DMS79 treated with DMSO at 0.1 percent for 48 hours (cell line): ENCODE measurements around the gene UTP11.

ENCODE experiments used
- DNase-seq: peaks from one replicate; lab custom pipeline; 2025; lab: John Stamatoyannopoulos, UW

Gene UTP11

DNA sequence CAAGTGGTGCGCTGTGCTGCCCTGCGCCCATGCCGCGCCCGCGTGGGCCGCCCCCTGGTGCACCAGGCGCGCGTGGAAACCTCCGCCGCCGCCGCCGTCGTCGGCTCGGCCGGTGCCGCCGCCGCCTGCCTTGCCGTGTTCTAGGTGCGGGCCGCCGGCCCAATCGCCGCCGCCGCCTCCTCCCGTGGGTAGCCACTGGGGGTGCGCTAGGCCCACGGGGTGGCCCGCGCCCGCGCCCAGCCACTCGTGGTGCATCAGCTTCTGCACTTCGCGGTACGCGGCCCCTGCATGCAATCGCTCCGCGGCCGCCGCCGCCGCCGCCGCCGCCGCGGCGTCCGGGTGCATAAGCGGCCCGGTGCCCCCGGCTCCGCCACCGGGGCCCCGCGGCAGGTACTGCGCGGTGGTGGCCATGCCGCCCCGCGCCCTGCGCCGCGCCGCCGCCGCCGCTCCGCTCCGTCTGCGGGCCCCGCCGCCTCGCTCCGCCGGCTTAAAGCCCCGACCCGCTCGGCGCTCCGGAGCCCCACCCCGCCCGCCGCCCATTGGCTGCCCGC, 33.9 kb downstream of the UTP11 start, which contains the start of gene POU3F1:
POU3F1 (minus strand) TSS at position 461 of the 551 bp plus-strand sequence; CDS start at position 411, 50 bp downstream.
- no peak for DNase-seq

DNA sequence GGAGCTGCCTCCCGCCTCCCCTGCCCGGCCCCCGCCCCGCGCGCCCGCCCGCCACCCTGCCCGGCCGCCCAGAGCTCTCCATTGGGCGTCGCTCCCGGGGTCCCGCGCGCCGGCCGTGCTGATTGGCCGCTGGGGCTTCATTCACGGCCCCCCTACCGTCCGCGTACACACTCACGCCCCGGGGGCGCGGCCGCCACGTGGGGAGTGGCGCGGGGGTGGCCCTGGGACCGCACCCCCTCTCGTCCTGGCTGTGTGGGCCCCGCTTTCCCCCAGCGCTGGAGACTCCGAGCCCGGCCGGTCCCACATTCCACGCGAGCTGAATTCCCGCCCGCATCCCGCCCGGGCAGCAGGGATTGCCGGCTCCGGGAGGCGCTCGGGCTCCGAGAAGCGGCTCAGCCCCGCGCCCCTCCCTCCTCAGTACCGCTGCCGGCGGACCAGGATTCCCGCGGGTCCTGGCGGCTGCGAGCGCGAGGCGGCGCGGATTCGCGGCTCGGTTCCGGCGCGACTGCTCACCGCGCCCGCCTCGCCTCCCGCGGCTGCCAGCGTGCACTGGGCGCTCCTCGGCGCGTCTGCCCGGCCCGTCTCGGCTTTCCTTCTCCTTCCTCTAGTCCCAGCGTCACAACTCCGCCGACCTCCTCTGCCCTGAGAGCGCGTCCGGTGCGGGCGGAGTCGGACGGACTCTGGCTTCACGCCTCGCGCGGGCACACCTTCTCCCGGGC, 34.5 kb downstream of the UTP11 start:
- DNase-seq, result peak; percentile 81

DNA sequence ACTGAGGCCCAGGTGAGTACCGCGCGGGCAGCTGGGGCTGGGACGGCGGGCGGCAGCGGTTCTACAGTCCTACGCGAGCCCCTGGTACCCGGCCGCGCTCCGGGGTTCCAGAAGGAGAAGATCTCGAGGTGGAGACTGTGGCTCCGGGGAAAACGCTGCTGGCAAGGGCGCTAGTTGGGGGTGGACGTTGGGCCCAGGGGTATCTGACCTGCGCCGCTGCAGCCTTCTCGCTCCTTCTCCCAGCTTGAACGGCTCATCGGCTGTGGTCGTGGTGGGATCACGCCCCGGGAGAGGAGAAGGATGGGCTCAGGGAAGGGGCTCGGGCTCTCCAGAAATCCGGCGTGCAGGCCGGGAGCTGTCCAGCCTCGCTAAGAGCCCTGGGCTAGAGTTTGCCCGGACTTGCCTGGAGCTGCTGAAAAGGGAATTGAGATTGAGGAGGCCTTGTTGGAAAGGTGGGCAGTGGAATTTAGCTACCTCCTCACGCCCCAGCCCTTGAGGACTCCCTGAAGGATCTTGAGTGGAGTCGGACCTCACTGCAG, 35.1 kb downstream of the UTP11 start:
- DNase-seq, result no peak

DNA sequence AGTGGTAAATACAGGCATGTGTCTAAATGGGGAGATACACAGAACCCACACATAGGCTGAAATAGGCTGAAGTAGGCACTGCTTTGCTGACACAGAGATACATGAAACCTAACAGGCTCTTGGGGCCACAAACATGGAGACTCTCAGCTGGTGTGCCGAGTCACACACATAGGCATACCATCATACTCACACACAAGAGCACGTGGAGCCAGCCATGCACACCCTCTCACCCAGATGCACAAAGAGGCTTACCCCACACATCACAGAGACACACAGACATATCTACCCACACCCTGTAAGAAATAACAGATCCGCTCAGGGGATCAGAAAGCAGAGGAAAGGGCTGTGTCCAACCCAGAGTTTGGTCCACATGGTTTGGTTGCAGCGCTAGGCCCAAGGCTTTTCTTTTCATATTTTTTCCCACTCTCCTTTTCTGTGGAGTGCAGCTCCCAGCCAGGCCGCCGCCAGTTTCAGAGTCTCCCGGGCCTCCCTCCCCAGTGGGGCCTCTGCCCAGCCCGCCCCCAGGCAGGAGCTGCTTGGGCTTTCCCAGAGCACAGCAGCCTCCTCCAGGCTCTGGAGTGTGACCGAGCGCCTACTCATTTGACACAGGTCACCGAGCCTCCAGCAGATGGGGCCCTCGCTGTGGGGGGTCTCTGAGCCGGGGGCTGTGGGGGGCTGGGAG, 38.0 kb downstream of the UTP11 start:
- DNase-seq, result no peak

DNA sequence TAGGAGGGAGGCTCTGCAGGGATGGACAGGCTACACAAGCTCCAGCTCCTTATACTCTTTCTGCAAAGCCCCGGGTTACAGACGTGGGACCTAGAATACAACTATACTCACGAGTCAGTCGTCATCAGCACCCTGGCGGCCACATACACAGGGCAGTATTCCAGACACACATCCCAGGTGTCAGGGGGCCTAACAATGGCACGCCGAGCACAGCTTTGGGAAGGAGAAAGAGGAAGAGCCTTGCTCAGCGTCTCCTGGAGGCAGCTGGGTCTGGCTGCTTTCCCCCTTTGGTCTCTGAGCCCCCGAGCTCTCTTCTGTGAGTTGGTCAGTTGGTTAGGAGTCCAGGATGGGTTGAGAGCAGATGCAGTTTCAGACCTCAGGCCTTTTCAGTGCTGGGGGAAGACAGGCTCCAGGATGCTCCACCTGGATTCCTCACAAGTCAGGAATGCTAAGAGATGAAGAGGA, 38.6 kb downstream of the UTP11 start:
- DNase-seq, result no peak

DNA sequence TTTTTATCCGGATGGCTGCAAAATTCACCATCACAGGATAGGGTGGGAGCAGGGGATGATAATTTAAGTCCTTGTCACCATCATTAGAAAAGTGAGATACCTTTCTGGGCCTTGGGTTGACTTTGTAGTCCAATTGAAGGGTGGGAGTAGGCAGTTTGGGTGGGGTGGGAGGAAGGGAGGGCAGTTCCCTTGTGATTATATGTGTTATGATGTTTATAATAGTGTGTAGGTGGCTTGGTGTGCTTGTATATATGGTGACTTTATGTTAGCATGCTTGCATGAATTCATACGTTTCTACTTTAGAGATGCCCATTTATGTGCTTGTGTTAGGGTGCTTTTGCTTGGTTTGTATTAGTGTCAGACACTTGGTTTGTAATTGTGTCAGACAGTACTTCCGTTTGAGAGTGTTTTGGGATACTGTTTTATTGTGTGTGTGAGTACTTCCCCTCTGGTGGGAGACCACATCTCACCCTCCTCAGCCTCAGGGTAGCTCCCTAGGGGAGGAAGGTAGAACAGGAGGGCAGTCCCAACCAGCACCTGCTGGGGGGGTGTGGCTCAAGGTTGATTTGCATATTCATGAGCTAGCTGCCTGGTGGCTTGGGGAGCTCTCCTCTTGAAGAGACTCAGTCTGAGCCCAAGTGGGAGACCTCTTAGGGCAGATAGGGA, 40.3 kb downstream of the UTP11 start:
- DNase-seq, result no peak

DNA sequence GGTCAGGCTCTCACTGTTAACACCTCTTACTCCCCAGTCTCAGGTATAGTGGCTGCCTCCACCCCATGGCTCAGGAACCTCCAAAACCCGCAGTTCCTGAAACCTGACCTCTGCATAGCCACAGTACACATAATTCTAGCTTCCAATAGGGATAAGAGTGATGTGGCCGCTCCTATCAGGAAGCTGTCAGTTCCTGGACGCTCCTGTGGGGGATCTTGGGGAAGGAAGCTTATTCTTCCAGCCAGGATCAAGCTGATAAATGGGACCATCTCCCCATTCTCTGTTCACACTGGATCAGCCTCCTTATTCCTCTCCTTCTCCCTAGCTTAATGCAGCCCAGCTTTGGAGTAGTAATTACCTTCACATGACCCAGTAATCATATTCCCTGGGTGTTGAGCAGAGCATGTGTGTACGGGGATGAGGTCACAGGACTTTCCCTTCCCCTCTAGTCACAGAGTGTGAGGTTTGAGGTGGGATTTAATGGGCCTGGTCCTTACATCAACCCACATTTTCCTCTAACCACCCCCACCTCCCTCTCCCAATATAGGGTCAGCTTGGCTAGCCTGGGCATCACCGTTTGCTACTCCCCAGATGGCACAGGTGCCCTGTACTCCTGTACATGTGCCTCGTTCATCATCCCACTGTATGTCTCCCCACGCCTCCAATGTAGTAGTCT, 41.0 kb downstream of the UTP11 start:
- no peak for DNase-seq

DNA sequence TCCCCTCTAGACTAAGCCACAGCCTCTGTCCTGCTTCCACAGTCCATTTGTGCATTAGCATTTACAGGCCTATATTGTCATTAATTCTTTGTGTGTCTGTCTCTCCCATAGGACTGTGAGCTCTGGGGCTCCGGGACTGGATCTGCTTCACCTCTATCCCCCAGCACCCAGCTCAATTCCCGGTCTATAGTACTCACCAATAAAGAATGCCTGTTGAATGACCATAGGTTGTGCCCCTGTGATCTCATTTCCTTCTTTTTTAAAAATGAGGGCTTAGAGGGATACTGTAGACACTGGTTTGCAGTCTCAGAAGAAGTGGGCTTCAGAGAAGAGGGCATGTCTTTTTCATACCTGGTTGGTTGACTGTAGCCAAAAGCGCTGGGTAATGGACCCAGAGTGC, 42.9 kb downstream of the UTP11 start:
- no peak for DNase-seq

DNA sequence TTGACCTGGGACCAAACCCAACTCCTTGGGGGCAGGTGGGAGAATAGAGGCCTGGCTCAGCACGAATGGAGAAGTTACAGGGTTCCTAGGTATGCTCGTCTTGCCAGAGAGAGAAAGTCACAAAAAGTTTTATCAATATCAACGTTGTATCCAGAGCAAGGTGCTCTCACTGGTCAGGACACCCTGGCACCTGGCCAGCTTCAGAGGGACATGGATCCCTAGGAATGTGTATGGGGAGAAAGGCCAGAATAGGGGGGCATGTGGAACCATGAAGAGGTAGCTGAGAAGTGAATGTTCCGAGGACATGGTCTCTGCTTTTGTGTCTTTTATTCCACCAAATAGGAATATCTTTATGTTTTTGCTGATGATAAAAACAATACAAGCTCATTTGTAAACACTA, 43.4 kb downstream of the UTP11 start:
- DNase-seq, result no peak

DNA sequence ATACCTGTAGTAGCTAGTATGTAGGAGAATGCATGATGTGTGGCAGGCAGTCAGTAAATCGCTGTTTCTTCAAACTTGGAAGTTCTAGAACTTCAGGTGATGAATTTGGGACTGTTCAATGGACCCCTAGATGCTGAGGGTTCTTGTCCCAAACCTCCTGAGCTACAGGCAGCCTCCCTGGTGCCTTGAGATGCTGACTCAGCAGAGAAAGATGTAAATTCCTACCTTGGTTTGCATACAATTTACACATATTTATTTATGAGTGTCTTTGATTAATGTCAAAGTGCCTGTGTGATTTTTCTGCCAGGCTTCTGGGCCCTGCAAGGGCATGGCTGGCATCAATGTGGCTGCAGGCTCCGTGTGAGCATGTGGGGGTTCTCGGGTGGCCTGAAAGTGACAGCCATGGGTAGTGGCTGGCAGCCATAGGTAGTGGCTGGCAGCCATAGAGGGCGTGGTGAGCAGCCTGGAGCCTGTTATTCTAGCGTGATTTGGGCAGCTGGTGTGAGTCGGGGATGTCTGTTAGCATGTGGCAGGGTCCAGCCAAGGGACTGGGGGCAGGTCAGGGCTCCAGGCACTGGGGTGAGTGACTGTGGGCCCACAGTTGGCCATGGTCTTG, 47.2 kb downstream of the UTP11 start:
- no peak for DNase-seq

DNA sequence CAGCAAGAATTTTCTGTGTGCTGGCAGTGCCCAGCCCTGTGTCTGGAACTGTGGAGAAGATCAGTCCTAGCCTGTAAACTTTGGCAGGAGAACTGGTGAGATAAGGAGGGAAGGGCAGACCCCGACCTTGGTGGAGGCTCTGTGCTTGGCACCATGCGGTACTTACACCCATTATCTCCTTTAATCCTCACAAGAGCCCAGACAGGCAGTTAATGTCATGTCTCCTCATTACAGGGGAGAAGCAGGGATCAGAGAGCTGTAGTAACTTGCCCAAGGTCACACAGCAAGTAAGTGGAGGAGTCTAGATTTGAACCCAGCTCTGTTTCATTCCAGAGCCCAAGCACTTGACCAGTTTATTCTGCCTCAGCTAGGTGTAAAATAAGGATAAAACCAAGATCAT, 48.0 kb downstream of the UTP11 start:
- DNase-seq, result no peak

DNA sequence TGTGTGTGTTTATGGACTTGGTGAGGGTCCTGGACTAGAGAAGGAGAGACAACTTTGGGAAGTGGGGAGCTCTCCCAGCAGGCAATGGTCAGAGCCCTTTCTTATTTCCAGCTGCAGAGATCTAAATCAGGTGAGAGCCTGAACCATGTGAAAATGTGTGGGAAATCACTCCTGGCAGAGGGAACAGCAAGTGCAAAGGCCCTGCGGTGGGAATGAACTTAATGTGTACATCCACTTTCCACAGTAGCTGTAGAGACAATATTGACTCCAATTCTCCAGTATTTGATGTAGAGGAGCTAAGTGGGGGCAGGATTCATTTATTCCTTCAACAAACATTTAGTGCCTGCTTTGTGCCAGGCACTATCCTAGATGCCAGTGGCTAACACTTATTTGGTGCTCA, 48.8 kb downstream of the UTP11 start:
- no peak for DNase-seq

DNA sequence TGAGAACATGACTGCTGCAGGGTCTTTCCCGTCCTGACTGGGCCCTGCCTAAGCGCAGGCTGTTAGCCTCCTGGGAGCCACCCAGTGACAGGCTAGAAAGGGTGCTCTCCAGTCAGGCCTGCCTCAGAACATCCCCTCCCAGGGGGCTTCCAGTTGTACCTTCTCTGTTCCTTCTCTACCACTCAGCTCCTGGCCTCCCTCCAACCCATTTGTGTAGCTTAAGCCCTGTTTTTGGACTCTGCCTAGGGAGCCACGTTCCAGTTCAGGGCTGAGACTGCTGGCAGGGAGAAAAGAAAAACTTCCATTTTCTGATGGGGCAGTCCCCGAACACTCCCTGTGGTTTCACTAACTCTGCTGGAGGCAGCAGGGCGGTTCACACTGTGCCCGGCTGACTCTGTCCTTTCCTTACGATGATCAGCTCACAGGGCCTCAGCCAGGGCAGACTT, 49.4 kb downstream of the UTP11 start:
- peak; percentile 62 for DNase-seq

DNA sequence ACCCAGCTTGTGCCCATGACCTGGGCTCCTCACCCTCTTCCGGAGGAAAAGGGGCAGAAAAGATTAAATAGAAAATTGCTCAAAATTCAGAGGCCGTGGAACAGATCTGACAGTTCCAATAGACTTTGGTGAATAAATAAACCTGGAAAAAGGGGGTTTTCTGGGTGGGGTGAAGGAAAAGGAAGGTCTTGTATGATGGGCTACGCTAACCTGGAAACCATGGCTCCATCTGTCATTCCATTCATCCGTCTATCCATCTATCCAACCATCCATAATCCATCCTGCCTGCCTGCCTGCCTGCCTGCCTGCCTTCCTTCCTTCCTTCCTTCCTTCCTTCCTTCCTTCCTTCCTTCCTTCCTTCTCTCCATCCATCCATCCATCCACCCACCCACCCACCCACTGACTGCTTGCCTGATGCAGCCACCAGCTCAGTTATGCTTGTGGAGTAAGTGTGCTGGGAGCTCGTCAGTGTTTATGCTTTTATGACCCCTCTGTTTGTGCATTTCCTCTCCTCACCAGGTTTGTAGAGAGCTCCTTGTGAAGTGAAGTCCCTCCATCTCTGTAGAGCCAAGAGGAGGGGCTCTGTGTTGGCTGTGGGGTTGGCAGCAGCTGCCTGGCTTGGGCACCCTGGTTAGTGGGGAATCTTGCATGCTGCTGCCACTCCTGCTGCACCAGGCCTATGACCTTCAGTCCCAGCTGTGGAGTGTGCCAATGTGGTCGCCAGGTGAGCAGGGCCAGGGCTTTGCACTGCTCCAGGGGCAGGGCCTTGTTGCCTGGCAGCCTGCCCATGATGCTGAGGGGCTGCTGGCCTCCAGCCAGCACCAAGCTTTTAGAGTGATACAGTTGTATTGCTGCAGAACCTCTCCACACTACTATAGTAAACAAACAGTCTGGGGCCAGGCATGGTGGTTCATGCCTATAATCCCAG, 50.1 kb downstream of the UTP11 start:
- DNase-seq, result peak; percentile 99

DNA sequence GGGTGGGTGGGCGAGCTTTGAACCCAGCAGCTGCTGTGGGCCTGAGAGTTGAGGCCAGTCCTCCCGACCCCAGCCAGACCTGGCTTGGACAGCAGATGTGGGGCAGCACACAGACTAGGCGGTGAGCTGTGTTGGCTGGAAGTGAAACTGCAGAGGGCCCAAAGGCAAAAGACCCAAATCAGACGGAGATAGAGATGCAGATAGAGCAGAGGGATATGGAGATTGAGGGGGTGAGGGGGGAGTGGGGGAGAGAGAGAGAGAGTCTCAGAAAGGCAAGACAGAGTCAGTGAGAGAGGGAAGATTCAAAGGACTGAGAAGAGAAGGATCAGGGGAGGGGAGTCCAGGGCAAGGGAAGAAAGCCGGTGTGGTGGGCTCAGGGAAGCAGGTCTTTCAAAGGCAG, 51.1 kb downstream of the UTP11 start:
- DNase-seq, result no peak

DNA sequence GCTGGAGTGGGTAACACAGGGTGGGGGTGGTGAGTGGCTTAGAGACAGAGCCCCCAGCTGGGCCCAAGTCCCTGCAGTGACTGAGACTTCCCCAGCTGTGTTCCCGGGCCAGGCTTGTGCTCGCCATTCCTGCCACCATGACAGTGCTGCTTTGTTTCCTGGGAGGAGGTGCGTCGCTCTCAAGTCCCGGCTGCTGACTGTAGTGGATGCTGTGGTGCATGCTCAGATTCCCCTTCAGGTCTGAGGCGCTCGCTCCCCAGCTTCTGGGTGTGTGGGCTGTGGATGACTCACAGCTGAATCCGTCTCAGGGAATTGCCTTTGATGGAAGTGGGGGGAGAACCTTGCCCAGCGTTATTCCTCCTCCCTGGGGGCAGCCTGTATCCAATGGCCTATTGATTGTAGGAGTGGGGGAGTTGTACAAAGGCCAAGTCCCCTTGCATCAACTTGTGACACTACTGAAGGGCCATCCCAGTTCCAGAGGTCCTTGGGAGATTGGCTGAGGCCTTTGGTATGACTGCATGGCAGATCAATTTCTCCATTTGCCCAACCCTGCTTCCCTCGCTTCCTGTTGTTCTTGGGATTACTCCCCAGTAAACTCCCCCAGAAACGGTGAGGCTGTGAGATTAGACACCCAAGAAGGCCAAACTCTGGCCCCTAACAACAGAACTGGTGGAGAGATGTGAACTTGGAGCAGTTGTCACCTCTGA, 51.8 kb downstream of the UTP11 start:
- no peak for DNase-seq

DNA sequence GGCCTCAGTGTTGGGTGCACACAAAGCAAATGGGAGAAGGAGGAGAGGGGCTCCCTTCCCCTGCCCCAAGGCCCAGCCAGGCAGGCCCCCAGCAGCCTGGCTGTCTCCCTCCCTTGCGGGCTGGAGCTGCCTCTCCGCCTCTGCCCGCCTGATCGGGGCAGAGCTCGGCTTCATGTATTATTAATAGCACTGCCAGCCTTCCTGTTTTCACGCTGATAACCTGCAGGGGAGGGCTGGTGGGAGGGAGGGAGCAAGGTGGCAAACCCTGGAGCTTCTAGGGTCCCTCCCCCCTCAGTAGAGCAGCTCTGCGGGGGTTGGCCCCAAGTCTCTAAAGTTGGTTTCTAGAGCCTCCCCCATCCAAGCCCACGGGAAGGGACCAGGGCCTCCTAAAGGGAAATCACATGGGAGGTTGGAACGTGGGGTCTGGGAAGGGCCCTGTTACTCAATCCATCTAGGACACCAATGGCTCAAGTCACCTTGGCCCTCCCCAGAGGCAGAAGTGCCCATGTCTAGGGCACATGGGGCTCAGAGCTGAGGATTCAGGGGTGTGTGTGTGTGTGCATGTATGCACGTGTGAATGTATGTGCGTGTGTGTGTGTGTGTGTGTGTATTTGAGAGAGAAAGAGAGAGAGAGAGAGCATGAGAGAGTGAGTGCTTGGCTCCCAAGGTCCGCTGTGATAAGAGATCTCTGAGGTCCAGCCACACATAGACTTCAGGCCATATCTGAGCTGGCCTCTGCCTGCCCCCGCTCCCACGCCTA, 55.9 kb downstream of the UTP11 start:
- DNase-seq, result no peak

DNA sequence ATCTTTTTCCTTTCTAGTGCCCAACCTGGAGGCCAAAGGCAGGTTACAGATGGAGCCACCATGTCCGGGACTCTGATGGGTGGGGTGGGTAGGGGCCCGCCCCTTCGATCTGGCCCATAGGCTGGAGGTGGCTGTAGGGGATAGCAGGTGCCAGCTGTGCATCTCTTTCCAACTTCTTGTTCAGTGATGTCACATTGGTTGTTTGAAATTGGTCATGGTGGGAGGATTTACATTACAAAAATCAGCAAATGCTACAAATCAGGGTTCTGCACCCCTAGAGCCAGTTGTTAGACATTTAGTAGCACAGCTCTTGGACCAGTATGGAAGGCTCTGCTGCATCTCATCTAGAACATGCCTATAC, 56.4 kb downstream of the UTP11 start:
- DNase-seq, result no peak
